GM15510 (cell line): ENCODE results near the gene IGSF5.

Experiments used
- POLR2A ChIP-seq: IDR thresholded peaks from 3 replicates; pipeline ENCODE4 v1.6.1; 2011; ENCODE audit warnings: borderline replicate concordance; ENCODE audit not compliant: insufficient read length; ENCODE audit errors: extremely low read depth

Gene IGSF5

DNA sequence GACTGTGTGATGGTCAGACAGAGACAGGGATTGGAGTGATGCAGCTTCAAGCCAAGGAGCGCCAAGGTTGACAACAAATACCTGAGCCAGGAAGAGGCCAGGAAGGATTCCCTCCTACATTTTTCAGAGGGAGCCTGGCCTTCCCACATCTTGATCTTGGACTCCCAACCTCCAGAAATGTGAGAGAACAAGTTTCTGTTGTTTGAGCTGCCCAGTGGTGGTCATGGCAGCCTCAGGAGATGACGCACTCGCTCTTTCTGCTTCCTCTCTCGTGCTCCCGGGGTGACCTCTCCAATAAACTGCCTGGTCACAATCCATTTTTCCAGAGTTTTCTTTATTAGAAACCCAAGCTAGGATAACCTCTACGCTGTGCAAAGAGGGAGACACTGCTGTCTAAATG, 16.6 kb upstream of the IGSF5 start:
- no peak for TF ChIP-seq POLR2A

DNA sequence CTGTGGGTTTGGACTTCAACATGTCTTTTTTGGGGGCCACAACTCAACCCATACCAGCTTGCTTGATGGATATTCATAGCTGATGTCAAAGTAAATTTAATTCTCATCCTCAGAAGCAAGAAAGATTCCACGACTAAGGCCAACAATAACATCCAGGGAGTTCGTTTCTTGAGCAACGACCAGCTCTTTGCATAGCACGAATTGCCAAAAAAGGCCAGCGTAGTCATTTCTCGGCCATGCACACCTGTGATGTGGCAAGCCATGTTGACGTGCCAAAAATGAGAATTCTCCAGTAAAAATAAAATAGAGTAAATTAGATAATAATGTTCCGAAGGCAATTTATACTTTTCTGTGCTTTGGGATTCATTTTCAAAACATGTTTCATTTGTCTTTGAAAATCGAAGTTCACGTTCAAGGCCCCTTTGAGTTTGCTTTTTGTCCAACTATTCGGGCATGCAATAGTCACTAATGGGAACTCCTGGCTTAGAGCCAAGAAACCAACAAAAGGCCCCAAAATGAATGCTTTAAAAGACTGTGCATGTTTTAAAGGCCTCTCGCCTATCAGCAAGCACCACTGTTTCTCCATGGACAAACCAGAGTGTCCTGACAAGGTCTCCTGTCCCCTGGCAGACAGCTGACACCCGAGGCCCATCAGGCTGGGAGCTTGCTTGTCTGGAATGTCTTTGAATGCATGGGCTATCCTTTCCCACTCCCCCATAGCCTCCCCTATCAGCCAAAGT, 14.4 kb upstream of the IGSF5 start:
- TF ChIP-seq POLR2A = no peak

DNA sequence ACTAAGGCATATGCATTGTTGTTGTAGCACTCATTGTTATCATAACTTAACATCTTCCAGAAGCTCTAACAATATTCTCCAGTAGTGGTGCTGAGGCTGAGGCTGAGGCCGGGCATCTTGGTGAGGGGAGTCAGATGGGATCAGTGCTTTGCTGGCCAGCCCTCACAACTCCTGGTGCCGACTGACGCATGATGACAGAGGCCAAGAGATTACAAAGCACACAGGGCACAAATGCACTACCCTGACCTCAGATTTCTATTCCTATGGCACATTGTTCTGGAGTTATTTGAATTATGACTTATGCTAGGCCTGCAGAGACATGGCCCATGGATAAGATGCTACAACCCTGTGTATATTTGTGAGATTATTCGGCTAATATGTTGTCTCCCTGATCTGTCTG, 8.3 kb upstream of the IGSF5 start:
- no peak for TF ChIP-seq POLR2A

DNA sequence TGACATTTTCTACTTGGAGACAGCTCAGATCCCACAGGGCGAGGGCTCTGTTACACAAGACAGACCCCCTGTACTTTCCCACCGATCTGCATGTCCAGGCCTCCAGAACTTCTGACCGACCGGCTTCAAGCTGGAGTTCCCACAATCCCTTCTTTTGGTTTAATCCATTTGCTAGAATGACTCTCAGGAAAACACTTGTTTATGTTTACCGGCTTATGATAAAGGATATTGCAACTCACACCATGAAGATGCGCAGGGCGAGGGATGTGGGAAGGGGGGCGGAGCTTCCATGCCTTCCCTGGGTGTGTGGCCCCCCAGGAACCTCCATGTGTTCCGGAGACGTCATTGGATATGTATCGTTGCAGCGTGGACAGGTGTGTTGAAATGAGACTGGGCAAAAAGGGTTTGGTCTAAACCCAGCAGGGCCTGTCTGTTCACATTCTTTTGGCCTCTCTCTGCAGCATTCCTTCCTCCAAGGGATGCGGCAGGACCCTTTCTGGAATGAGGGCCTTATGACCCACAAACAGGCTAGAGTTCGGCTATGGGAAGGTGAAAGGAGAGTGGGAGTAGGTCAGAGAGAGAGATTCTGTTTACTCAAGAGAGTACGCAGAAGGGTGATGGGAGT, 7.5 kb upstream of the IGSF5 start:
- TF ChIP-seq POLR2A = no peak

DNA sequence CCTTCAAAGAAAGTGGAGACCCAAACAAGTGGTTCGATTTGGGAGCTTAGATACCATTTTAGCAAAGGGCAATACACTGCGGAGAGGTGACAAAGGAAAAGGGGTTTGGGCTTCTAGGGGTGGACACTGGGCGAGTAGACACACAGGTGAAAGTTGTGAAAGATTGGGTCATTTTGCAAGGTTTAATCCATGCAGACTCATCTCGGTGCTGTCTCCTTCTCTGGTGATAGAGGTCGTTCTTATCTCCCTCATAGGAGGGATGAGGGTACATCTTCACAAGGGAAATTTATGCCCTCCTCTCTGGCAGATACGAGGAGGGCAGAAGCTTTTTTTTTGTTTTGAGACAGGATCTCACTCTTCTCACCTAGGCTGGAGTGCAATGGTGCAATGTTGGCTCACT, 6.4 kb upstream of the IGSF5 start:
- TF ChIP-seq POLR2A = no peak

DNA sequence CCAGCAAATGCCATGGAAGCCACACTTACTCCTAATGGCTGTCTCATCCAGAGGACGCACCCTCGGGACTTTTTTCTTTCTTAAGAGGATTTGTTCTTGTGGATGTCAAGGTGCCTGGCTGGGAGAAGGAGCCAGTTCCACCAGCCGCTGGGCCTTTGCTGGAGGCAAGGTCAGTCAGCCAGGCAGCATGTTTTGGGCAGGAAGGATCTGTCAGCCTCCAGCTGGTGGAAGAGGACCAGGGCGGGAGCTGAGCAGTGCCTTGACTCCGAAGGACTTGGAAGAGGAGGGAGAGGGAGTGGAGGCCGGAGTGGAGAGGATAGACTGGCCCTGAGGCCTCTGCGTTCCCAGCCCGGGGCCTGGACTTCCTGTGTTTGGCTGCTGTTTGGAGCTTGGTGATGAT, 5.7 kb downstream of the IGSF5 start:
- no peak for TF ChIP-seq POLR2A

DNA sequence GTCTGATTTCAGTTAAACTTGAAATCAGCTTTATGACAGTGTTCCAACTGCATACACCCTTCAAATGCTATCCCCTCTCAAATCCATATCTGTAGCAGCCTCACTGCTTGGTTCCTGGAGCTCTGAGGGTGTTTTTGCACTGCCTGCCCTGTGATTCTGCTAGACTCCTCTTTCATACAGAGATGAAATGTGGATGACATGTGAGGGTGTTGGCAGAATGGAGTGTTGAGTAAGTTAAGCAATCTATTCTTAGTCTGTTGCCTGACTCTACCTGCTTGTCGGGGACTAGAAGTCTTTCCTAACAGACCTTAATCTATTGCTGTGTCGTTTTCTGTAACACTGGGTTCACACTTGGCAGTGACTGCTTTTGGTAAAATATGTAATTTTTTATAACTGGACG, 9.8 kb downstream of the IGSF5 start:
- no peak for TF ChIP-seq POLR2A

DNA sequence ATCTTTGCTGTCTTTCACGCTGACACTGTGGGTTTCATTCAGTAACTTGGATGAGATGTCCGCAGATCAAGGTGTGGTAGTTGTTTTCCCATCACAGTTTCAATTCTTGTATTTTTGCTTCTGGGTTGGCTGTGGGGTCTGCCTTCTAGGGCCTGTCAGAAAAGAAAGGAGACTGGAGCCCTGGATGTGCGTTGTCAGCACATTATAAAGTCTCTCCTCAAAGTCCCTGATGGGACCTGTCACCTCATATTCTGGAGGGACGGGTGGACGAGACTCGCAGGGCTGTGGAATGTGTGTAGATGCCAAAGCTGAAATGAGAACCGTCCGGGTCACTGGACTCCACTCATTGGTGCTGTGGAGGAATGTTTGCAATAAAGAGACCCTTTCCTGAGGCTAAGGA, 11.3 kb downstream of the IGSF5 start:
- no peak for TF ChIP-seq POLR2A

DNA sequence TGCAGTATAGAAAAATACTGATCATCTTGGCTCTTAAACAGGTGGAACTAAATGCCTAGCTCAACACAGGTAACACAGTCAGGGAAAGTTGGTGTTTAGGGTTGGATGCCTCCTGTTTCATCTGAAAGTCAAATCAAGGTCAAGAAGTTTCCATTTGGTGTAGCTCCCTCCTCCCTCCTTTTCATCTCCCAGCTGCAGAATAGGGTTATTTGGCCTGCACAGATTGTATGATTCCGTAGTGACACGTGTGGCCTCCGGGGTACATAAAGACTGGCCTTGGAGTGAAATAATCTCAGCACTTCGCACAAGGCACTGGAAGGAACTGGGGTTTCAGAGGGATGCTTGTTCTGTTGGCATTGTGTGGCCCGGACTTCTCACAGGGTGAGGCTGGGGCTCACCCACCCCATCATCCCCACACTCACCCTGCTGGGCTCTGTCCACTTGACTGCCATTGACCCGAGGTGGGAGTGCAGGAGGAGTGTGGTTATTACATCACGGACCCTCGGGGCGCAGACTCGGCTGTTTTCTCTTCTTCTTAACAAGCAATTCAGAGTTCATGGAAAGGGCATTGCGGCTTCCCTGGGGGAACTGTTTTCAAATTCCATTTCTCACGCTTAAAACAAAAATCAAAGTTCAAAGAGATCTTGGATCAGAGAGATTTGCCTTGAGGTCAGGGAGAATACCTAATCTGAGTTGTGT, 18.4 kb downstream of the IGSF5 start:
- no peak for TF ChIP-seq POLR2A

DNA sequence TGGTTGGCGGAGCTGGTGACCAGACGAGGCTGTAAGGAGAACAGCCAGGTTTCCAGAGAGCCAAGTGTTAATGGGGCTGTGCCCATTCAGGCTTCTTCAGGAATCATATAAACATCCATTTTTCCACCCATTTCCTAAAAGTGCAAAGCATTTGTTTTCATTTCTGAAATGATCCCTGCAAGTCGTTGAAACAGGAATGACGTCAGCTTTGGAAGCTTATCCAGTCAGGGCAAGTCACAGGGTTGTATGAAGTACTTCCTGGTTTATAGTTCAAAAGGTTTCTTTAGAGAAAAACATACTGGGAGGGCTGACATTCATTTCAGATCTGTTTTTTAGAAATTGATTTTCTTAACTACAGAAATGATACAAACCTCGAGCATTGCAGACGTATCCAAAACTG, 29.2 kb downstream of the IGSF5 start:
- no peak for TF ChIP-seq POLR2A

DNA sequence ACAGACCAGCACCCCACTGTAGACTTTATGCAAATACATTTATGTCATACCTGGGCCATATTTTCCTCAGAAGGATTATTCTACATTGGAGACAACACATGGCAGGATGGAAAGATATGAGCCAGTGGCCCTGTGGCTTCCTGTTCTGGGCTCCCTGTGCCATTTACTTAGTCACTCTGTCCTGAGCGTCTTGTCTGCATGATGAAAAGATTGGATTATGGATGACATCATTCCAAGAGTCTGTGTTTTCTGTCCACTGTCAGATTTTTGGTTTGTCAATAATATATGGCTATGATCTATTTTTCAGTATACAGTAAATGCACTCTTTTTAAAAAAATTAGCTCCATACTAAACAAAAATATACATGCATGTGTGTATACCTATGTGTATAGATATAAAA, 30.8 kb downstream of the IGSF5 start:
- no peak for TF ChIP-seq POLR2A

DNA sequence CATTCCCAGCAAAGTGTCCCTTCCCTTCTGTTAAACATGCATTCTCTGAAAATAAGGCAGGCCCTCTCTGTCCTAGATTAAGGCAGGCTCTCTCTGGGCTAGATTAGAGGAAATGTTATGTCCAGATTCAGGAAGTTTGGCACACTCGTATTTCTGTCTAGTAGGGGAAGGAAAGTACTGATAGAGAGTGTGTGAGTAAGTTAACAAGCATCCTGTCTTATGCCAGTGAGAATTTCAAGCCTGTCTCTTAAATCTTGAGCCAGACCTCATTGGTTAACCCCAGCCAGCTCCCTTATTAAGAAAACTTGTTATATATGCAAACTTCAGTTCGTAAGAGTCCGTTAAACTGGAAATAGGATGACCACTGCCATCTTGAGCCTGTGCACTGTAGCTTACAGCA, 31.6 kb downstream of the IGSF5 start:
- no peak for TF ChIP-seq POLR2A

DNA sequence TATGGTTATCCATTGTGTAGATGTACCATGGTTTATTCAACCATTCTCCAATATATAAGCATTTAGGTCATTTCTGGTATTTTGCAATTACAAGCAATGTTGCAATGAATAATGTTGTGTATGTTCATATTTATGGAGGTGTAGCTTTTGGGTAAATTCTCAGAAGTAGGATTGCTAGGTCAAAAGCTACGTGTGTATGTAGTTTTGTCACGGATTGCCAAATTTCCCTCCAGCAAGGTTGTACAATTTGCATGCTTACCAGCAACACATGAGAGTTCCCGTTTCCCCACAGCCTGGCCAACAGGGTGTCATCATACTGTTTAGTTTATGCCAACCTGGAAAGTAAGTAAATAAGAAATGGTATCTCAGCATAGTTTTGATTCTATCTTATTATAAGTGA, 36.3 kb downstream of the IGSF5 start:
- TF ChIP-seq POLR2A = no peak

DNA sequence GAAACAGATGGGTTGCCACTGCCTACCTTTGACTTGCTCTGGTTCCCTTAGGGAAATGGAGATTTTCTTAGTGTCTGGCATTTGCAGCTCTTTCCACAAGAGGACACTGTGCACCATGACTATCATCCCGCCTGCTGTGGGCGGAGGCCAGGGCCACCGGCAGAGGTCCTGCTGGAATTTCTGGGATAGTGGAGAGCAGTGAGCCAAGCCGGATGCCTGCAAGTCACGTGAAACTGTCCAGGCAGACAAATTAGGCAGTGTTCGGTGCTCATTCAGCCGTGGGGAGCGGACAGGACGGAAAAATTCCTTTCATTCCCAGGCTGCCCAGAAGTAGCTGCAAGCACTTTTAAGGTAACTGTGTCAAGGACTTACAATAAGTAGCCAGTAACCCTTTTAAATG, 43.4 kb downstream of the IGSF5 start:
- no peak for TF ChIP-seq POLR2A

DNA sequence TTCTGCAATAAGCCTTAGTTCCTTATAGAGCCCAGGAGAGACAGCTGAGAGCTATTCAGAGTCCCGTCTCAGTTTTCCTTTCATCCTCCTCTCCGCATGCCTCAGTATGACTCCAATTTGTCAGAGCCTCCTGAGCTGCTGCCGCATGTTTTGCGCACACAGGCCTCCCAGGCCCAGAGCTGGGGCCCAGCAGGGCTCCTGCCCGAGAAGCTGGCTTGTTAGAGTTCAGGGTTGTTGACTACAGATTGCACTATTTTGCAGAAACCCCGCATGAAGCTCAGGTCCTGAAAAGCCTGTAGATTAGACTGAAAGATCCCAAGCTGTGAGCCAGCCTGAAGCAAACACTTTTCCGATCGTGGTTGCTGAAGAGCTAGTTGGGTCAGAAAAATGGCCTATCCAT, 51.5 kb downstream of the IGSF5 start:
- no peak for TF ChIP-seq POLR2A

DNA sequence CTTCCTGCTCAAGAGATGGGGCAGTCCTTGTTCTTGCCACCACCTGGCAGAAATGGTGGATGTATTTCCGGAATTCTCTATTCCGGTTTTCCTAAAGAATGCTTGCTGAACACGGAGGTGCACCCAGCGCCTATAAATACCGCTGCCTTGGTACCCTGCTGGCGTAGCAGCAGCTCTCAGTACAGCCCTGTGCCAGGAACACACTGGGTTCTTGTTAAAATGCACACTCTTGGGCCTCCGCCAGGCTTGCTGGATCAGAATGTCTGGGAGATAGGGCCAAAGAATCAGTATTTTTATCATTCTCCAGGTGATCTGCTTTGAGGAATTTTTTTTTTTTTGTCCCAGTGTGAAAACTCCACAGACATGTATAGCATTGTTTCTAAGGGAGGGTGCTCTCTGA, 54.2 kb downstream of the IGSF5 start:
- TF ChIP-seq POLR2A = no peak
